ENCODE data around the gene CPNE1. TPM values are rescaled to one million over a fixed set of nuclear protein-coding genes. Genes with fewer than 3 reads are reported as not detected.

CPNE1 gene
- polyA plus RNA-seq, 6 donors from 2014 or later = 178 to 542 (median 337) TPM

DNA sequence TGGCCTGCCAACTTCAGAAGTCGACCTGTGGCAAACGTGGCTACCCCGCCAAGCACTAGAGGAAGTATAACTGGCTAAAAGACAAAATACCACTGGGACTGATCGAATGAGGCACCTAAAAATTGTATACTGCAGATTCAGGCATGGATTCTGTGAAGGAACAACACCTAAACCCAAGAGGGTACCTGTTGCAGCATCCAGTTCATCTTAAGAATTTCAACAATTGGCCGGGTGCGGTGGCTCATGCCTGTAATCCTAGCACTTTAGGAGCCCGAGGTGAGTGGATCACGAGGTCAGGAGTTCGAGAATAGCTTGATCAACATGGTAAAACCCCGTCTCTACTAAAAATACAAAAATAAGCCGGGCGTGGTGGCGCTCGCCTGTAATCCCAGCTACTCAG lies 76.3 kb downstream of the CPNE1 start:
- peaks cover 0 to 2% (median 0%) of the 10 kb centered on the region in 7 donors for H3K9me3 Mint-ChIP-seq
- no peak for ATAC-seq (ENCODE audit: low read depth in 2 of 2)
- H3K4me1 Mint-ChIP-seq = no peaks in the 10 kb centered on the region
- DNase-seq = no peak
- H3K27ac Mint-ChIP-seq = no peak overlapping the region
- no peaks in the 10 kb centered on the region for H3K36me3 Mint-ChIP-seq
- no peaks in the 10 kb centered on the region for H3K27me3 Mint-ChIP-seq
- H3K4me3 Mint-ChIP-seq = no peak overlapping the region

DNA sequence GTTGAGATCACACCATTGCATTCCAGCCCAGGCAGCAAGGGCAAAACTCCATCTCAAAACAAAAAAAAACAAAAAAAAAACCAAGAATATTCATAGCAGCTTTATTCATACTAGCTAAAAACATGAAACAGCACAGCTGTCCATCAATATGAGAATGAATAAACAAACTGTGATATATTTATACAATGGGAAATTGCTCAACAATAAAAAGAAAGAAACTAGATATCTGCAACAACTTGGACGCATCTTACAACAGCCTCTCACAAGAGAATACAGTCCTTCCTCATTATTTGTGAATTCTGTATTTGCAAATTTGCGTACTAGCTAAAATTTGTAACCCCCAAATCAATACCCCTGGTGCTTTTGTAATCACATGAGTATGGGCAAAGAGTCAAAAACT lies 77.3 kb downstream of the CPNE1 start:
- Mint-ChIP-seq H3K9me3 (peaks cover 0 to 5% (median under 1%) of the 10 kb centered on the region in 7 donors), H3K4me3 (no peak overlapping the region), H3K27ac (no peak overlapping the region), H3K4me1 (no peaks in the 10 kb centered on the region), H3K36me3 (no peaks in the 10 kb centered on the region), H3K27me3 (peaks cover 0 to 2% (median 0%) of the 10 kb centered on the region in 3 donors)
- DNase-seq = no peak
- ATAC-seq (ENCODE audit: low read depth in 2 of 2) = no peak

GRCh38 chr20:35586751-35587425 lies 77.8 kb downstream of the CPNE1 start:
- no peak overlapping the region for H3K4me3 Mint-ChIP-seq
- H3K4me1 Mint-ChIP-seq = no peaks in the 10 kb centered on the region
- peaks cover 0 to 8% (median 0%) of the 10 kb centered on the region in 3 donors for H3K27me3 Mint-ChIP-seq
- no peak for ATAC-seq (ENCODE audit: low read depth in 2 of 2)
- no peak for DNase-seq
- H3K27ac Mint-ChIP-seq = no peak overlapping the region
- no peaks in the 10 kb centered on the region for H3K36me3 Mint-ChIP-seq
- peaks cover 0 to 10% (median 6%) of the 10 kb centered on the region in 7 donors for H3K9me3 Mint-ChIP-seq

- ATAC-seq (ENCODE audit: low read depth in 2 of 2) (no peak), DNase-seq (no peak)
- H3K9me3 Mint-ChIP-seq = peaks cover 0 to 20% (median 12%) of the 10 kb centered on the region in 7 donors
- peaks cover 0 to 4% of the 10 kb centered on the region in 2 donors for H3K36me3 Mint-ChIP-seq
- H3K4me3 Mint-ChIP-seq = no peak overlapping the region
- no peaks in the 10 kb centered on the region for H3K4me1 Mint-ChIP-seq
- peak overlapping the region in 1 of 6 donors; percentile 26 for H3K27ac Mint-ChIP-seq
- peaks cover 0 to 19% (median 0%) of the 10 kb centered on the region in 3 donors for H3K27me3 Mint-ChIP-seq
Observed at GRCh38 chr20:35583636-35584560, 80.8 kb downstream of the CPNE1 start.

- ATAC-seq (ENCODE audit: low read depth in 2 of 2) = no peak
- H3K27ac Mint-ChIP-seq = no peak overlapping the region
- no peaks in the 10 kb centered on the region for H3K4me1 Mint-ChIP-seq
- peaks cover 0 to 20% (median 12%) of the 10 kb centered on the region in 7 donors for H3K9me3 Mint-ChIP-seq
- H3K27me3 Mint-ChIP-seq = peaks cover 0 to 25% (median 3%) of the 10 kb centered on the region in 3 donors
- H3K36me3 Mint-ChIP-seq = peaks cover 0 to 4% of the 10 kb centered on the region in 2 donors
- no peak overlapping the region for H3K4me3 Mint-ChIP-seq
- DNase-seq = no peak
Observed at GRCh38 chr20:35582741-35583404, 81.8 kb downstream of the CPNE1 start.

DNA sequence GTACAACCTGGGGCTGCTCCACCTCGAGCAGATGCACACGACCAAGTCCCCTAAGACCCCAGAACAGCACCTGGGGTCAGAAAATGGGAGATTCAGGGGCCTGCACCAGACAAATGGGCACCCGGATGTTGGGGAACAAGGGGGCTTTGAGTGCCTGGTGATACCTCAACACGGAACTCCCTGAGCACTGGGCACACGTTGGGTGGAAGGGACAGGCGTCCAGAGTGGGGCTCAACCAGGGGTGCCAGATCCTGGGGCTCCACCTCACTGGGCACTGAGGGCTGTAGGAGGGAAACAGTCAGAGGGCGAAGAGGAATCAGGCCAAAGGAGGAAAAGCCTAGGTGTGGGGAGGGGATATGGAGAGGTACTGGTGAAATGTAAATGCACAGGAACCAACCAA lies 82.6 kb downstream of the CPNE1 start:
- H3K4me3 Mint-ChIP-seq = peak overlapping the region in 1 of 8 donors; percentile 35
- peaks cover 0 to 4% of the 10 kb centered on the region in 2 donors for H3K36me3 Mint-ChIP-seq
- ATAC-seq (ENCODE audit: low read depth in 2 of 2) = no peak
- DNase-seq = no peak
- peaks cover 0 to 20% (median 12%) of the 10 kb centered on the region in 7 donors for H3K9me3 Mint-ChIP-seq
- H3K27me3 Mint-ChIP-seq = peaks cover 0 to 25% (median 3%) of the 10 kb centered on the region in 3 donors
- H3K4me1 Mint-ChIP-seq = no peaks in the 10 kb centered on the region
- H3K27ac Mint-ChIP-seq = no peak overlapping the region

DNA sequence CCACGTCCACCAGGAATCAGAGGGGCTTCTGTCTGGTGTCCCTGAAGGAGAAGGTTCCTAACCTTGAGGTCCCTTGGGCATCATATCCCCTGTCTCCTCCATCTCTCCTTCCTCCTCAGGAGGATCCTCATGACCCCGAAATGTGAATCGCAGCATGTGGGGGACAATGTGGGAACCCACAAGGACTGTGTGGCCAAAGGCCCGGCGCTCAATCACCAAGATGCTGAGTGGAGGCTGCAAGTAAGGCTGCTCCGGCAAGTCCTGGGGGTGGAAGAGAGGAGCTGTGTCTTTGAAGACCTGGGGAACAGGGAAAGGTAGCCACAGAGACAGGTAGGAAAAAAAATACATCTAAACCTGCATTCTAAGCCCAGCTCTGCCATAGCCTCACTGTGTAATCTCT lies 85.5 kb downstream of the CPNE1 start:
- Mint-ChIP-seq H3K27me3 (peaks cover 7 to 31% (median 9%) of the 10 kb centered on the region in 3 donors), H3K27ac (no peak overlapping the region), H3K9me3 (peaks cover 0 to 22% (median 12%) of the 10 kb centered on the region in 7 donors), H3K4me1 (no peaks in the 10 kb centered on the region), H3K36me3 (peaks cover 2 to 4% of the 10 kb centered on the region in 2 donors), H3K4me3 (no peak overlapping the region)
- DNase-seq (no peak), ATAC-seq (ENCODE audit: low read depth in 2 of 2) (no peak)

DNA sequence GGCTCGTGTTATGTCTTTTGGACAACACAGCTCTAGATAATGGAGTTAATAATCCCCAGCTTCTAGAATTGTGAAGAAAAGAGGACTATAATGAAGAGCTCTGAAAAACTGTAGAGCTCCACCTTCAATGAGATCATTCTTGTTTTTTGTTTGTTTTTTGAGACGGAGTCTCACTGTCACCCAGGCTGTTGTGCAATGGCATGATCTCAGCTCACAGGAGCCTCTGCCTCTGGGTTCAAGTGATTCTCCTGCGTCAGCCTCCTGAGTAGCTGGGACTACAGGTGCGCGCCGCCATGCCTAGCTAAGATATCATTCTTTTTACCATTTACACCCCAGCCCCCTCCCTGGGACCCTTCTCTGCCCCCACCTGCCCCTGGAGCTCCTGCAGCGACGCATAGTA lies 86.2 kb downstream of the CPNE1 start:
- Mint-ChIP-seq H3K27ac (peak overlapping the region in 1 of 6 donors; percentile 77), H3K9me3 (peaks cover 0 to 28% (median 16%) of the 10 kb centered on the region in 7 donors)

GRCh38 chr20:35576816-35577215 lies 87.9 kb downstream of the CPNE1 start:
- peaks cover 7 to 23% (median 9%) of the 10 kb centered on the region in 3 donors for H3K27me3 Mint-ChIP-seq
- ATAC-seq (ENCODE audit: low read depth in 2 of 2) = no peak
- no peak overlapping the region for H3K4me3 Mint-ChIP-seq
- peaks cover 0 to 33% (median 19%) of the 10 kb centered on the region in 7 donors for H3K9me3 Mint-ChIP-seq
- DNase-seq = no peak
- H3K36me3 Mint-ChIP-seq = peaks cover 9 to 14% of the 10 kb centered on the region in 2 donors
- no peaks in the 10 kb centered on the region for H3K4me1 Mint-ChIP-seq
- peak overlapping the region in 1 of 6 donors; percentile 37 for H3K27ac Mint-ChIP-seq

More for the DNA sequence above, 86.2 kb downstream of the CPNE1 start:
- Mint-ChIP-seq H3K4me3 (no peak overlapping the region), H3K4me1 (no peaks in the 10 kb centered on the region), H3K36me3 (peaks cover 4 to 6% of the 10 kb centered on the region in 2 donors), H3K27me3 (peaks cover 7 to 31% (median 9%) of the 10 kb centered on the region in 3 donors)
- no peak for DNase-seq
- ATAC-seq (ENCODE audit: low read depth in 2 of 2) = no peak

Other genes with a start within 250 kb of the CPNE1 start
- gene GDF5, start 226.7 kb downstream of the CPNE1 start, polyA plus RNA-seq (ENCODE audit: low read depth in 6 of 6) = not detected
- gene CEP250, start 209.3 kb downstream of the CPNE1 start, polyA plus RNA-seq (ENCODE audit: low read depth in 6 of 6) = 10 to 100 TPM in 1 of 6 donors, 1 to 10 TPM in 4, not detected in 1; 3.4 to 20.5 (median 5.2) TPM
- gene C20orf173, start 135.2 kb downstream of the CPNE1 start, polyA plus RNA-seq (ENCODE audit: low read depth in 6 of 6) = not detected
- gene ERGIC3, start 122.8 kb downstream of the CPNE1 start, polyA plus RNA-seq (ENCODE audit: low read depth in 6 of 6) = 100 to 1,000 TPM; 103 to 141 (median 117) TPM
- gene SPAG4, start 49.1 kb downstream of the CPNE1 start, polyA plus RNA-seq (ENCODE audit: low read depth in 6 of 6) = 1 to 10 TPM in 3 of 6 donors, under 1 TPM in 3; 0.29 to 1.5 (median 0.89) TPM
- 10 to 100 TPM; 39.4 to 58.8 (median 51.6) TPM for gene RBM12, start within 50 bp of the CPNE1 start, polyA plus RNA-seq (ENCODE audit: low read depth in 6 of 6)
- 10 to 100 TPM in 5 of 6 donors, 1 to 10 TPM in 1; 7.8 to 23.1 (median 13.3) TPM for gene NFS1, start 34.5 kb upstream of the CPNE1 start, polyA plus RNA-seq (ENCODE audit: low read depth in 6 of 6)
- 100 to 1,000 TPM; 256 to 337 (median 292) TPM for gene ROMO1, start 34.5 kb upstream of the CPNE1 start, polyA plus RNA-seq (ENCODE audit: low read depth in 6 of 6)
- 100 to 1,000 TPM in 5 of 6 donors, 10 to 100 TPM in 1; 85.4 to 213 (median 173) TPM for gene RBM39, start 77.4 kb upstream of the CPNE1 start, polyA plus RNA-seq (ENCODE audit: low read depth in 6 of 6)
- gene PHF20, start 107.1 kb upstream of the CPNE1 start, polyA plus RNA-seq (ENCODE audit: low read depth in 6 of 6) = 100 to 1,000 TPM; 150 to 257 (median 154) TPM